SJSA1 (cell line): ENCODE data around the gene SLTM. TPM values are rescaled to one million over a fixed set of nuclear protein-coding genes. Genes with fewer than 3 reads are reported as not detected.
A peak's percentile ranks its signal among the peaks of the same experiment; 100 is the strongest.
"Not testable (repeated sequence)": the region's sequence is repeated elsewhere in the genome, so short reads cannot be mapped to it uniquely, and the experiment has no call there.

Experiments used
- DNase-seq, 2 experiments: peaks; one replicate each; pipeline ENCODE4 v3.0.0-alpha.2; 2015 to 2020; ENCODE audit warnings: low spot score in 2 of 2, low read depth in 1 of 2
- H3K27ac ChIP-seq: fragments of 250-450 bp; sonication (Bioruptor Pico); 2 replicates; pipeline ENCODE4 v1.5.1; 2020; ENCODE audit warnings: mild to moderate bottlenecking, moderate library complexity
- H3K27me3 ChIP-seq: fragments of 250-450 bp; sonication (Bioruptor Pico); replicated peaks from 2 replicates; pipeline ENCODE4 v1.5.1; 2020; ENCODE audit warnings: mild to moderate bottlenecking, moderate library complexity
- H3K36me3 ChIP-seq: fragments of 250-450 bp; sonication (Bioruptor Pico); 2 replicates; pipeline ENCODE4 v1.5.1; 2020; ENCODE audit warnings: mild to moderate bottlenecking
- H3K4me1 ChIP-seq: fragments of 250-450 bp; sonication (Bioruptor Pico); replicated peaks from 2 replicates; pipeline ENCODE4 v1.6.1; 2021; ENCODE audit warnings: mild to moderate bottlenecking
- H3K4me3 ChIP-seq: fragments of 250-450 bp; sonication (Bioruptor Pico); 2 replicates; pipeline ENCODE4 v1.5.1; 2020; ENCODE audit warnings: mild to moderate bottlenecking
- H3K9me3 ChIP-seq: fragments of 250-450 bp; sonication (Bioruptor Pico); replicated peaks from 2 replicates; pipeline ENCODE4 v1.5.1; 2020; ENCODE audit warnings: mild to moderate bottlenecking
- total RNA-seq: library from RNA; depleted of rRNA; stranded (reverse); fragments of >200 nt; shearing (Covaris generic); gene quantifications from 2 replicates; pipeline ENCODE4 v1.2.3, GENCODE V29; 2014

The SLTM gene
- total RNA-seq, 1 experiment from 2014 or later = 71.9 TPM

DNA sequence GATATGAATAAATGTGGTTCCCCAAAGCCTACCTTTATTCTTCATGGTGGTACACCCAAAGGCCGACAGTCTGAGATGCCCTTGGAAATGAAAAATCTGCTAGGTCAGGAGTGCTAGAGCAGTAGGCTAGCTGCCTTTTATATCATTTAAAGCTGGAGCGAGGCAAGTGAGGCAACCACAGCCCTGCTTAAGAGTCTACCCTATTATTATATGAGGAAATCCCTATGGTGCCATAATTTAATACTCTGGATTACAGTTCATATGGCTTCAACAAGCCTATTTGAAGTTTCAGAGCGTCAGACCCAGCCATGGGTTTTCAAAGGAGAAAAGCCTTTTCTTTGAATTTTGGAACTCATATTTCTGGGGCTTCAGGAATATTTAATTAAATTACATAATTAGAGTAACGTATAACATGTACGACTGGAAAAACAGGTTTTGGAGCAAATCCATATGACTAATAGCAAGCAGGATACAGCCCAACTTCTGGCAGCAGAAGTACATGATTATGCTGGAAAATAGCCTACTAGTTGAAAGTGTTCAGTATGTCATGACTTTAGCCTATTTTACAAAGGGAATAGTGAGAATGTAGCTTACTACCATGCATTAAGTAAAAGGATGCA, 18.0 kb upstream of the SLTM start:
- no peak for DNase-seq
- Histone ChIP-seq H3K4me1 (peaks cover 6% of the 10 kb centered on the region), H3K36me3 (no peaks in the 10 kb centered on the region), H3K9me3 (no peaks in the 10 kb centered on the region), H3K27ac (no peak overlapping the region), H3K27me3 (no peaks in the 10 kb centered on the region), H3K4me3 (no peak overlapping the region)

GRCh38 chr15:58947179-58947578, 13.7 kb upstream of the SLTM start:
- Histone ChIP-seq H3K27ac (no peak overlapping the region), H3K4me3 (no peak overlapping the region), H3K27me3 (no peaks in the 10 kb centered on the region)

GRCh38 chr15:58934974-58935373, 1.5 kb upstream of the SLTM start:
- not testable (repeated sequence) for H3K9me3 ChIP-seq, DNase-seq, H3K4me3 ChIP-seq, H3K27me3 ChIP-seq
- H3K36me3 ChIP-seq = peaks cover 14% of the 10 kb centered on the region
- 0 out of 2 replicates have a peak overlapping the region, but pooled peaks have one; percentile 94 for H3K27ac ChIP-seq
- peaks cover 16% of the 10 kb centered on the region for H3K4me1 ChIP-seq

More at GRCh38 chr15:58947179-58947578, 13.7 kb upstream of the SLTM start:
- Histone ChIP-seq H3K9me3 (no peaks in the 10 kb centered on the region), H3K4me1 (no peaks in the 10 kb centered on the region), H3K36me3 (no peaks in the 10 kb centered on the region)
- no peak for DNase-seq

- Histone ChIP-seq H3K4me1 (peaks cover 16% of the 10 kb centered on the region), H3K27ac (peak overlapping the region; percentile 94), H3K4me3 (peak overlapping the region; percentile 95), H3K9me3 (no peaks in the 10 kb centered on the region; the same call in 1 of the 2 replicates), H3K36me3 (peaks cover 16% of the 10 kb centered on the region), H3K27me3 (no peaks in the 10 kb centered on the region)
- DNase-seq = peak in 1 of 2 experiments; percentile 32
Measured at GRCh38 chr15:58934521-58934920, 1.0 kb upstream of the SLTM start.

DNA sequence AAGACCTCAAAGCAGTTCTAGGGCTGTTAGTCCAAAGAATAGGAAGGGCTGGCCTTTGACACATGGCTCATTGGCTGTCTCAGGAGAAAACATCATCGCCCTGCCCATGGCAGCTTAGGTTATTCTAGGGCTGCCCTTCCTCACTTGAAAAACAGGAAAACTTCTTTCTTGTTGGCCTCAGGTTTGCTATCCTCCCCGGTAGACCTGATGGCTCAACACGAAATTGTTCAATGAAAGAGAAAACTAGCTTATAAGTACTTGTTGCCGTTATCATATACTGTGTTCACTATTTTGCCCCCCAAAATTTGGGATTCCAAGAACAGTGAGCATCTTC, 602 bp upstream of the SLTM start:
- Histone ChIP-seq H3K4me3 (peak overlapping the region; percentile 95), H3K27me3 (no peaks in the 10 kb centered on the region), H3K36me3 (peaks cover 20% of the 10 kb centered on the region), H3K9me3 (no peaks in the 10 kb centered on the region; the same call in 1 of the 2 replicates), H3K27ac (peak overlapping the region; percentile 94), H3K4me1 (peaks cover 16% of the 10 kb centered on the region)
- DNase-seq = no peak

DNA sequence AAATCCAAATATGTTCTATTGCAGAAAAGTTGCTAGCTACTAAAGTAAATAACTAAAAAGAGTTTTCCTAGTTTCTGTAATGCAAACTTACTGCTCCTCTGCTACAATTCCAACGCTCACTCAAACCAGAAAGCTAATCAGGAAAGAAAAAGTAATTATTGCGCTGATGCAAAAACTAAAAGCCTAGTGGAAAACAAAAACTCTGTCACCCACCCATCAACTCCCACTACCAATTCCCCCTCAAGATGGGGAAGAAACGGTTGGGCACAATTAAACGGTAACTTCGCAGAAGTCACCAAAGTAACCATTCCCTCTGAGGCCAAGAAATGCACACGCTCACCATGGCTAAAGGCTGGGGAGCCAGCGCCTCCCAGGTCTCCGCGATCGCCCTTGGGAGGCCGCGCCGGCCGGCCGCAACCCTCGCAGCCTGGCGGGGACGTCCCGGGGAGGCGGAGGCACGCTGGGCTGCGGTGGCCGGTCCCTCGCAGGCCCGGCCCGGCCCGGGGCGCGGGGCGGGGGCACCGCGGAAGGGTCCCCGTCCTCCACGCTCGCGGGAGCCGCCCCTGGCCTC, 684 bp downstream of the SLTM start:
- no peaks in the 10 kb centered on the region; the same call in 1 of the 2 replicates for H3K9me3 ChIP-seq
- DNase-seq = peak in 1 of 2 experiments; percentile 45

GRCh38 chr15:58931987-58932588, 1.4 kb downstream of the SLTM start:
- peaks cover 40% of the 10 kb centered on the region for H3K36me3 ChIP-seq
- peak in 1 of 2 experiments; percentile 34 for DNase-seq
- H3K27me3 ChIP-seq = no peaks in the 10 kb centered on the region
- peak overlapping the region; percentile 95 for H3K4me3 ChIP-seq
- H3K4me1 ChIP-seq = peaks cover 16% of the 10 kb centered on the region
- H3K27ac ChIP-seq = peak overlapping the region; percentile 94
- no peaks in the 10 kb centered on the region; the same call in 1 of the 2 replicates for H3K9me3 ChIP-seq

More for the DNA sequence above, 684 bp downstream of the SLTM start:
- H3K36me3 ChIP-seq = peaks cover 33% of the 10 kb centered on the region
- H3K27ac ChIP-seq = peak overlapping the region; percentile 94
- peaks cover 16% of the 10 kb centered on the region for H3K4me1 ChIP-seq
- H3K4me3 ChIP-seq = peak overlapping the region; percentile 95
- no peaks in the 10 kb centered on the region for H3K27me3 ChIP-seq

DNA sequence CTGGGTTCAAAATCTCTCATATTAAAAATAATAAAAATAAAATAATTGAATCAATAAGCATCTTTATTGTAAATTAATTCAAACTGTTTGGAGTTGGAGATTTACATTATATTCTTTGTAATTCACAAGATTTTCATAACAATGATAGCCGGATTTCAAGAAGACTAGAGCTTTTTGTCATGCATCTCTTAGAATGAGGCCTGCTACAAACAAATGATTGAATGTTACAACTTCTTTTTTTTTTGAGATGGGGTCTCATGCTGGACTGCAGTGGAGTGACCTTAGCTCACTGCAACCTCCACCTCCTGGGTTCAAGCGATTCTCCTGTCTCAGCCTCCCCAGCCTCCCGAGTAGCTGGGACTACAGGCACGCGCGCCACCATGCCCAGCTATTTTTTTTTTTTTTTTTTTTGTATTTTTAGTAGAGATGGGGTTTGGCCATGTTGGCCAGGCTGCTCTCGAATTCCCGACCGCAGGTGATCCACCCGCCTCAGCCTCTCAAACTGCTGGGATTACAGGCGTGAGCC, 3.5 kb downstream of the SLTM start:
- no peak overlapping the region for H3K4me3 ChIP-seq
- no peaks in the 10 kb centered on the region for H3K27me3 ChIP-seq
- no peaks in the 10 kb centered on the region; the same call in 1 of the 2 replicates for H3K9me3 ChIP-seq
- no peak overlapping the region for H3K27ac ChIP-seq
- no peak for DNase-seq
- H3K4me1 ChIP-seq = peaks cover 16% of the 10 kb centered on the region
- peaks cover 60% of the 10 kb centered on the region for H3K36me3 ChIP-seq

DNA sequence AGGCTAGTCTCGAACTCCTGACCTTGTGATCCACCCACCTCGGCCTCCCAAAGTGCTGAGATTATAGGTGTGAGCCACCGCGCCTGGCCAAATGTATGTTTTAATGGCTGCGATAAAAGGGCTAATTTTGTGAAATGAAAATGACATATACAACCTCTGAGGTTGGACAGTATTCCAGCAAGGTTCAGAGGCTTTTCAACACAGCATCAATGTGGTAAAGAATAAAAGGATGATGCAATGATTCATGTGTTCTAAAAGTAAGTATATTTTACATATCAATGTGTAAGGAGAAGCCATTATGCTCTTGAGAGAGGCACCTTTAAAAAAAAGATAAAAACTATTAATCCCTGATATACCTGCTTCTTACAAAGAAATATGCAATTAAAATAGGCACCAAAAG, 6.7 kb downstream of the SLTM start:
- Histone ChIP-seq H3K27ac (no peak overlapping the region), H3K4me1 (peaks cover 6% of the 10 kb centered on the region), H3K4me3 (no peak overlapping the region), H3K36me3 (peaks cover 61% of the 10 kb centered on the region), H3K9me3 (no peaks in the 10 kb centered on the region), H3K27me3 (no peaks in the 10 kb centered on the region)
- no peak for DNase-seq

GRCh38 chr15:58924327-58924726, 9.2 kb downstream of the SLTM start:
- Histone ChIP-seq H3K36me3 (peaks cover 60% of the 10 kb centered on the region), H3K4me3 (no peak overlapping the region), H3K27ac (no peak overlapping the region), H3K4me1 (no peaks in the 10 kb centered on the region), H3K27me3 (no peaks in the 10 kb centered on the region), H3K9me3 (no peaks in the 10 kb centered on the region)
- no peak for DNase-seq

DNA sequence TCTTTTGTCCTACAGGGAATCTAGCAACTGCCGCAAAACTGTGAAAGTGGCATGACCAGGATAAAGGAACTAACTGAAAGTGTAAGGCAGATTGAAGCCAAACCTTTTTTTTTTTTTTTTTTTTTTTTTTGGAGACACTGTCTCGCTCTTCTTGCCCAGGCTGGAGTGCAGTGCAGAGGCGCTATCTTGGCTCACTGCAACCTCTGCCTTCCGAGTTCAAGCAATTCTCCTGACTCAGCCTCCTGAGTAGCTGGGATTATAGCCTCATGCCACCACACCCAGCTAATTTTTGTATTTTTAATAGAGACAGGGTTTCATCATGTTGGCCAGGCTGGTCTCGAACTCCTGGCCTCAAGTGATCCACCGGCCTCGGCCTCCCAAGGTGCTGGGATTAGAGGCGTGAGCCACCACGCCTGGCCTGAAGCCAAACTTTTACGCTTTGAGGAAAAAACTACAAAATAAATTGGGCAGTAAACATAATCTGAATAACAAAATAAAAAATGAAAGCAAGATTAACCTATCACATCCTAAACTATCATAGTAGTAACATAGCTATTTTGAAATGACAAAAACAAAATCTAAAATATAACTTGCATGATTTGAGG, 9.7 kb downstream of the SLTM start:
- Histone ChIP-seq H3K27ac (no peak overlapping the region), H3K27me3 (no peaks in the 10 kb centered on the region), H3K4me1 (no peaks in the 10 kb centered on the region), H3K36me3 (peaks cover 54% of the 10 kb centered on the region), H3K9me3 (no peaks in the 10 kb centered on the region), H3K4me3 (no peak overlapping the region)
- DNase-seq = no peak

GRCh38 chr15:58923284-58923683, 10.2 kb downstream of the SLTM start:
- H3K27ac ChIP-seq = no peak overlapping the region

GRCh38 chr15:58921267-58921790, 12.2 kb downstream of the SLTM start:
- H3K4me1 ChIP-seq = no peaks in the 10 kb centered on the region
- no peak for DNase-seq
- H3K27ac ChIP-seq = no peak overlapping the region
- peaks cover 51% of the 10 kb centered on the region for H3K36me3 ChIP-seq
- H3K27me3 ChIP-seq = no peaks in the 10 kb centered on the region
- no peaks in the 10 kb centered on the region for H3K9me3 ChIP-seq
- no peak overlapping the region for H3K4me3 ChIP-seq

More at GRCh38 chr15:58923284-58923683, 10.2 kb downstream of the SLTM start:
- H3K27me3 ChIP-seq = no peaks in the 10 kb centered on the region
- no peaks in the 10 kb centered on the region for H3K4me1 ChIP-seq
- no peak overlapping the region for H3K4me3 ChIP-seq
- H3K36me3 ChIP-seq = peaks cover 50% of the 10 kb centered on the region
- no peaks in the 10 kb centered on the region for H3K9me3 ChIP-seq
- no peak for DNase-seq
